GM12865 (cell line): Measurements from ENCODE around the gene MYO9A.
"Not testable (repeated sequence)": the region's sequence is repeated elsewhere in the genome, so short reads cannot be mapped to it uniquely, and the experiment has no call there.

Source experiments
- DNase-seq: peaks from one replicate; pipeline ENCODE4 v3.0.0; 2010; ENCODE audit warnings: low read depth
- H3K4me3 ChIP-seq: 2 replicates; pipeline ENCODE4 v1.5.1; 2011; ENCODE audit warnings: mild to moderate bottlenecking, low read depth, low read length, control low read depth
- TF ChIP-seq, protein P1 (sequence below): IDR thresholded peaks from 2 replicates; pipeline ENCODE4 v1.5.1; 2011; ENCODE audit warnings: low read length, control low read depth, low read depth, inconsistent platforms; ENCODE audit not compliant: insufficient read depth; ENCODE audit errors: missing control alignments

Gene MYO9A

DNA sequence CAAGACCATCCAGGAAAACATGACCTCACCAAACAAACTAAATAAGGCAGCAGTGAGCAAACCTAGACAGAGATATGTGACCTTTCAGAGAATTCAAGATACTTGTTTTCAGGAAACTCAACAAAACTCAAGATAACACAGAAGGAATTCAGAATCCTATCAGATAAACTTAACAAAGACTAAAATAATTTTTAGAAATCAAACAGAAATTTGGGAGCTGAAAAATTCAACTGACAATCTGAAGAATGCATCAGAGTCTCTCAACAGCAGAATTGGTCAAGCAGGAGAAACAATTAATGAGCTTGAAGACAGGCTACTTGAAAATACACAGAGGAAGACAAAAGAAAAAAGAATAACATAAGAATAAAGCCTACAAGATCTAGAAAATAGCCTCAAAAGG, 55.6 kb downstream of the MYO9A start:
- H3K4me3 ChIP-seq = no peak overlapping the region
- TF ChIP-seq, protein P1, sequence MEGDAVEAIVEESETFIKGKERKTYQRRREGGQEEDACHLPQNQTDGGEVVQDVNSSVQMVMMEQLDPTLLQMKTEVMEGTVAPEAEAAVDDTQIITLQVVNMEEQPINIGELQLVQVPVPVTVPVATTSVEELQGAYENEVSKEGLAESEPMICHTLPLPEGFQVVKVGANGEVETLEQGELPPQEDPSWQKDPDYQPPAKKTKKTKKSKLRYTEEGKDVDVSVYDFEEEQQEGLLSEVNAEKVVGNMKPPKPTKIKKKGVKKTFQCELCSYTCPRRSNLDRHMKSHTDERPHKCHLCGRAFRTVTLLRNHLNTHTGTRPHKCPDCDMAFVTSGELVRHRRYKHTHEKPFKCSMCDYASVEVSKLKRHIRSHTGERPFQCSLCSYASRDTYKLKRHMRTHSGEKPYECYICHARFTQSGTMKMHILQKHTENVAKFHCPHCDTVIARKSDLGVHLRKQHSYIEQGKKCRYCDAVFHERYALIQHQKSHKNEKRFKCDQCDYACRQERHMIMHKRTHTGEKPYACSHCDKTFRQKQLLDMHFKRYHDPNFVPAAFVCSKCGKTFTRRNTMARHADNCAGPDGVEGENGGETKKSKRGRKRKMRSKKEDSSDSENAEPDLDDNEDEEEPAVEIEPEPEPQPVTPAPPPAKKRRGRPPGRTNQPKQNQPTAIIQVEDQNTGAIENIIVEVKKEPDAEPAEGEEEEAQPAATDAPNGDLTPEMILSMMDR = no peak
- no peak for DNase-seq

DNA sequence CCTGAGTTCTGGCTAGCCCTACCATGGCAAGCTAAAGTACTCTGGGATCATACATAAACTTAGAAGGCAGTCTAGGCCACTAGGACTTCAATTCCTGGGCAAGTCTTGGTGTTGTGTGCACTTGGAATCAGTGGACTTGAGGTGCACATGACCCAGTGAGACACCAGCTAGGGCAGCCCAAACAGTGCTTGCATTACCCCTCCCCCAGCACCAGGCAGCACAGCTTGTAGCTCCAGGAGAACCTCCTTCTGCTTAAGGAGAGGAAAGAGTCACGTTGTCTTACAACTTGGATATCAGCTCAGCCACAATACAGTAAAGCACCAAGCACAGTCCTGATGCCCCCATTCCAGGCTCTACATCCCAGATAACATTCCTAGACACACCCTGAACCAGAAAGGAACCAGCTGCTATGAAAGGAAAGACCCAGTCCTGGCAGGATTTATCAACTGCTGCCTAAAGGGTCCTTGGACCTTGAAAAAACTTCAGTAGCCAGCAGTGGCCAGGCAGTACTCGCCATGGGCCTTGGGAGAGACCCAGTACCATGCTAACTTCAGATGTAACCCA, 57.2 kb downstream of the MYO9A start:
- TF ChIP-seq, protein P1 = no peak
- DNase-seq = no peak
- no peak overlapping the region for H3K4me3 ChIP-seq

DNA sequence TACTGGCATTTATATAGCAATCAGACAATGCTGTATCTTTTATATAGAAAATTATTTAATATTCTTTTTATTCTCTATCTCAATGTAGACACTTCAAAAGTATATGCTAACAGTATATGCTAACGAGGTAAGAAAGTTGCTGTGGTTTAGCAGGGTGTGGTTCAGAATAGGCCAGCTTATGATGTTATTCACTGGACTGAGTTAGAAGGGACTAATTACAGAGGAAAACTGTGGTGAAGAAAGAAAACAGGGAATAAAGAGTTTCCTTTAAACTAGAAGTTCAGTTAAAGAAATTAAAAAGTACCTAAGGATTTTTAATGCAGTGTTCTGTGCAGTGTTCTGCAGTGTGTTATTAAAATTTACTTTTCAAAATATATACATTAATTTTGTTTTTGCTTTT, 59.4 kb downstream of the MYO9A start:
- no peak for DNase-seq
- H3K4me3 ChIP-seq = no peak overlapping the region
- TF ChIP-seq, protein P1 = no peak

DNA sequence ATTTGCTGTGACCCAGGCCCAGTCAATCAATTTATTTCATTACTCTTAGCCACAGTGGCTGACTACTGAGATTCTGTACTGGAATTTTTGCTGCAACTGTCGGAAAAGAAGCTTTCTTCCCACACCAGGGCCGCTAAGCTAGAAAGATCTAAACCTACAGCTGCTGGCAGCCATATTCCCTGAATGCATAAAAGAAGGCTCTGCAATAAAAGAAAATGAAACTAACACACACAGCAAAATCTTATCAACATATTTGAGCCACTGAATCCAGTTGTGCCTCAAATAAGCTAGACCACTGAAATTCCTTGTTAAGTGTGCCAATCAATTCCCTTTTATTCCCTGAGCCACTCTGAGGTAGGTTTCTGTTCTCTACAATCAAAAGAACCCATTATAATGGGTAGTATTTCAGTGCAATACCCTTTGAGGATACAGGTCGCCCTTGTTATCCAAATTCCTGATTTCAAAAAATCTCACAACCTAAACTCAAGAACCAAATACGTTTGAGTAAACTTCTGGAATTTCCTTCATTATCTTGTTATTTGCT, 60.3 kb downstream of the MYO9A start:
- H3K4me3 ChIP-seq = no peak overlapping the region
- no peak for DNase-seq
- TF ChIP-seq, protein P1 = no peak

DNA sequence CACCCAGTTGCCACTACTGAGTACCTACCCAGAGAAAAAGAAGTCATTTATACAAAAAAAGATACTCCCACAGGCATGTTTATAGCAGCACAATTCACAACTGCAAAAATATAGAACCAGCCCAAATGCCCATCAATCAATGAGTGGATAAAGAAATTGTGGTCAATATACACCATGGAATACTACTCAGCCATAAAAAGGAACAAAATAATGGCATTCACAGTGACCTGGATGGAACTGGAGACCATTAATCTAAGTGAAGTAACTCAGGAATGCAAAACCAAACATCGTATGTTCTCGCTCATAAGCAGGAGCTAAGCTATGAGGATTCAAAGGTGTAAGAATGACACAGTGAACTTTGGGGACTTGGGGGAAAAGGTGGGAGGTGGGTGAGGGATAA, 61.7 kb downstream of the MYO9A start:
- not testable (repeated sequence) for DNase-seq, H3K4me3 ChIP-seq

DNA sequence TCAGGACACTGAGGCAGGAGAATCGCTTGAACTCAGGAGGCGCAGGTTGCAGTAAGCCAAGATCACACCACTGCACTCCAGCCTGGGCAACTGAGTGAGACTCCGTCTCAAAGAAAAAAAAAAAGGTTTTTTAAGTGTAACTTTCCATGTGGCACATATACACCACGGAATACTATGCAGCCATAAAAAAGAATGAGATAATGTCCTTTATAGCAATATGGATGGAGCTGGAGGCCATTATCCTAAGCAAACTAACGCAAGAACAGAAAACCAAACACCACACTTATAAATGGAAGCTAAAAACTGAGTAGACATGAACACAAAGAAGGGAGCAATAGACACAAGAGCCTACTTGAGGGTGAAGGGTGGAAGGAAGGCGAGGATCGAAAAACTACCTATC, 64.7 kb downstream of the MYO9A start:
- not testable (repeated sequence) for DNase-seq, H3K4me3 ChIP-seq

DNA sequence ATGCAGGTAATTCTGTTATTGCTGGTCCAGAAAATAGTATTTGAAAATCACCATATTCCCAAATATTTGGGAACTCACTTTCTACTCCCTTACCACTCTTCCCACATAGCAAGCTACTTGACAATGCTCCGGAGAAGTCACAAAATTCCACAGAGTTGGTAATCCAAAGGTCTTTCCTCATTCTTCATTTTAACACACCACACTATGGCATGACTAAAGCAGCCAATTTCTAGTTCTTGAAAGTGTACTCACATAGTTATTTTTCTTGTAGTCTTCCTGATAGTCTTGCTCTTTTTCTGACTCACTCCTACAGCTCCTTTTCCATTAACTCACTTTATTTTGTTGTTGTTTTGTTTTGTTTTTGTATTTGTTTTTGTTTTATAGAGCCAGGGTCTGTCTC, 67.2 kb downstream of the MYO9A start:
- H3K4me3 ChIP-seq = no peak overlapping the region
- TF ChIP-seq, protein P1 = no peak
- DNase-seq = no peak

DNA sequence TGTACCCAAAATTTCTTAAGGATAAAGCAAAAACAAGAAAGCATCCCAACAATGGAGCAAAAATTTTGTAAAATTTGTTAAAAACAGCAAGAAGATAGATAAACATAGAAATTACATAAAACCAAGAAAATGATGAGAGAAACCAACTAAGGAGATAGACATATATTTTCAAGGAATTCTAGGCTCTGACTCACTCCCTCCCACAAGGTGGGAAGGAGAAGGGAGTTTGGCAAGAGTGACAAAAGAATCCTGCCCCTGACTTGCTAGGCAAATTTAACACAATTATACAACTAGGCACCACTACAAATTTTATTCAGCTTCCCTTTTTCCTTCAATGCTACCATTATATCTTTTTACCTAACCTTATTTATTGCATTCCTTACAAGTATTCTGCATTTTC, 70.9 kb downstream of the MYO9A start:
- no peak for DNase-seq
- TF ChIP-seq, protein P1 = no peak
- H3K4me3 ChIP-seq = no peak overlapping the region
